Measurements from ENCODE around the gene SLC7A5. TPM values are rescaled to one million over a fixed set of nuclear protein-coding genes. Genes with fewer than 3 reads are reported as not detected.
"Not testable (repeated sequence)": the region's sequence is repeated elsewhere in the genome, so short reads cannot be mapped to it uniquely, and the experiment has no call there.

Gene SLC7A5
- total RNA-seq, 1 donor from 2014 or later: 110 TPM

DNA sequence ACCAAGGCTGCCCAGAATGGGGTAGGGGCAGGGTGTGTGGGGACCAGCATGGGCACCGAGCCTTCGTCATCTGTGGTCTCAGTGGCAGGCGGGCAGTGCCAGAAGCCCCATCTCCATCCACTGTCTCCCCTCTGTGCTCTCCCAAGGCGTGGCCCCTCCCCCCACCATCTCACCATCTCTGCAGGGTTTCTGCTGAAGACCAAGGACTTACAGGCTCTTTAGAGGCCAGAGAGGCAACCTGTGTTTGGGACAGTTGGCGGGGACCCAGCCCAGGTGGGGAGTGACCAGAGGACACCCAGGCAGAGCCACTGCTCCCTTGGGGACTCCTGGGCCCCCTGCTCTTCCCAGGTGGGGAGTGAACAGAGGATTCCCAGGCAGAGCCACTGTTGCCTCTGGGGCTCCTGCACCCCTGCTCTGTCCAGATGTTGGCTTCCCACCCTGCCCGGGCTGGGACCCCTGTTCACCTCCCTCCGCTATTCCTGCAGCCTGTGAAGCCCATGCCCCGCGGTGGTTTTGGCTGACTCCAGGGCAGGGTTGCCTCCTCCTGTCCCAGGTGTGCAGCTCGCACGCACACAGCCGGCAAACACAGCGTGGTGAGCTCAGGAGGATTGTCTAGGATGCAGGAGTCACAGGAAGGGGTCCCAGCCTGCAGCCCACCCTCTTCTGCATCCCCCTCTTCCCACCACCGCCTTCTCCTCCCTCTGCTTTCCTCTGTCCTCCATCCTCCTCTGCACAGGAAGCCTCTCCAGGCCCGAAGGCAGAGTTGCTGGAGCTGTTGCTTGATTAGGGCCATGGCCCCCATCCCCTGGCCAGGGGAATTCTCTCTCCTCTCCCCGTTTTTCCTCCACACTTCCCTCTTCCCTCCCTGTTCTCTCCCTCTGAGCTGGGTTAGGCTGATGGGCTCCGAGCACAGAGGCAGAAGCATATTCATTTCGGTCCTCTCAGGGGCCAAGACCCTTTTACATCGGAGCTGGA is 45.0 kb downstream of the SLC7A5 start:
- intact Hi-C loops (cut with micrococcal nuclease): no loop called here

DNA sequence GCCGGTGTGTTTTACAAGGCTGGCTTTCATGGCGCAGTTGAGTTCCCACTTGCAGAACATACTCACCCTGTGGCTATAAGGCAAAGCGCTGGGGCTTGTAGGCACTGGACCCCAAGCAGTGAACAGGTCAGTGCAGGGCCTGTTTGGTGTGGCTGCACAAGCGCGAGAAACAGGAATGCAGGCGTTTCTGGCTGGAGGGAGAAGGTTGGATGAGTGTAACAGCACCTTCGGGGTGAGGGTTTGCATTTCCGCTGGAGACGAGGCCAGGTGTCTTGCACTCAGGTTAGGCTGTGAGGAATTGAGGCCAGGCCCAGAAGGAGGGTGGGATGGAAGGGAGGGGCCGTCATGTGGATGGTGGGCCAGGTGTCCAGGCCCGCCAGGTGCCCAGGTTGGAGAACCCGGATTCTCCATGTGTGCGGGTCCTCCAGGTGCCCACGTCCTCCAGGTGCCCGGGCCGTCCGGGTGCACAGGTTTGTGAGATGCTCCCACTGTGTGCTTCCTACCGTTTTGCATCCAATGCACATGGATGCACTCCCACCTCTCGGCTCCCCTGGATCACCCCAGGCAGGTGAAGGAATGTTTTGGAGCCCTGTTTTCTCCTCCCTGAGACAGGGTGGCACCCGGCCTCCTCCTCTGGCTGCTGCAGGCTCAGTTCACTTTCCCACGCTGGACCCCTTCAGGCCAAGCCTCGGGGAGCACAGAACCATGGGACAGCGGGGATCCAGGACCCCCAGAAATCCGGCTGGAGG is 46.0 kb downstream of the SLC7A5 start:
- intact Hi-C loops (cut with micrococcal nuclease): no loop called here

DNA sequence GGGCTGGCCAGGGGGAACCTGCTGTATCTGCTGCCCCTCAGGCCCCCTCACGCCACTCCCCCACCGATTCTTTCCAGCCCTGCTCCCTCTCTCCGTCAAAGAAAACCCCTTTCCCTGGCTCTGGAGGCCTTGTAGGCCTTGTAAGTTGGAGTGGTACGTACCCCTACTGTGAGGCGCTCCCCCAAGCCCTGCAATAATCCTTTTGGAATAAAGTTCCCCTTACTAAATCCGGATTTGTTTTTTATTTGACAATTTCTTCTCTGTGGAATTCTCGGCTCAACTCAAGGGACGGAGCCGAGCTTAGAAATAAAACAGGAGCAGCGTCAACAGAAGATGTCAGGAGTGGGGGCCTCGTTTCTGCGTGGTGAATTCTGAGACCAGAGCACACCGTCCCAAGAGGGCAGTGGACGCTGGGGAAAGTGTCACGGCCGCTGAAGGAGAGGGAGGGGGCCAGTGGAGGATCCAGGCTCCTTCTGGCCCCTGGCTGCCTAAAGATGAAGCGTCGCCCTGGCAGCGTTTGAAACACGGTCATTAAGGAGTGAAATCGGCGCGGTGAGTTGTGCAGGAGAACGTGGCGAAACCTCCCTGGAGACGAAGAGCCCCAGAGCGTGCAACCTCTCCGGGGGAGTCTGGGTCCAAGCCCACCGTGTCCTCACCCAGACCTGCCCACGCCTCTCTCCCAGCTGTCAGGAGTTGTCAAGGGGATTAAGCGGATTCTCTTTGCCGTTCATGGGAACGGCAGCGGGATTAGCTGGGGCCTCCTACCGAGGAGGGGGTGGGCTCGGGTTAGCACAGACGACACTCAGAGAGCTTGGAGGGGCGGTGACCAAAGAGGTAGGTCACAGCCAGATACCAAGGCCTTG is 47.0 kb downstream of the SLC7A5 start:
- intact Hi-C loops (cut with micrococcal nuclease): no loop called here

DNA sequence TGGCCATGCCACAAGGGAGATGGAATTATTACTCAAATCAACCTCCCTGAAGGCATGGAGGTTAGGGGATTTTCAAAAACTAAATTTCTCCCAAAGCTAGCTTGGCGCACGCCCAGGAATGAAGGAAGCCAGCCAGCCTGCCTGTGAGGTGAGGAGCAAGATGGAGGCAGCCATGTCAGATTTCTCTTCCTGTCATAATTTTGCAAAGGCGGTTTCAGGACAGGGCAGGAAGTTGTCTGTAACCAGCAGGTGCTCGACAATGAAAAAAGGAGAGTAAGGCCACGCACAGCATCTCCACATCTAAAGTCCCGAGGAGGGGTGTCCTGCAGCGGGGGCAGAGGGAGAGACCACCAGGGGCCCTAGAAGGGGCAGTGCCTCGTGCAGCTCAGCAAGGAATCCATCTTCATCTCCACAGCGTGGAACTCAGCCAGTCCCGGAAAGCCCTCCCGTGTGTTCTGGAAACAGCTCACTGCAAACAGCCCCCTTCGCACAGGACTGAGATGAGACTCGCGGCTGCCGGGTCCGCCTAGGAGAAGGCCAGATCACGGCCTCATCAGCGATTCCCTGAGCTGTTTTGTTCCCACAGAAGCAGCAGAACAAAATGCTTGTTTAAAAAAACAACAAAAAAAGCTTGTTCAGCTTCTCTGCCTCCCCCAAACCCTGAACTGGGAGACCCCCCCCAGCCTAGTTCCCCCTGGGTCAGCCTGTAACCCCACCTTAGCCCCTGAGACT is 47.8 kb downstream of the SLC7A5 start:
- intact Hi-C loops (cut with micrococcal nuclease): no loop called here

DNA sequence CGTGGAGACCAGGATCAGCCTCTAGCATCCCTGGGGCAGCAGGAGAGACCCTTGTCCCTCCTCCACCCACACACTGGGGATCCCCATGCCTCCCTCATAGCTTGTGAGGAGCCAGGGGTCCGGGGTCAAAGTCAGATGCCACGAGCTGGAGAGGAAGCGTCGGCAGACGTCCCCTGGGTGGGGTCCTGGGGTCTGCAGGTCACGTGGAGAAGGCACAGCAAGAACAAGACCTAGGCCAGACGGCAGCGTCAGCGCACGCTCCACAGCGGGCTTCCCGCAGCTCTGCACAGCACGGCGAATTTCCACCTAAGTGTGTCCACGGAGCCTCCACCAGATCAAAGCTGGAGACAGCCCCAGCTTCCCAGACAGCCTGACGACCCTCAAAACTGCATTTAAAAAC is 49.3 kb downstream of the SLC7A5 start:
- intact Hi-C loops (cut with micrococcal nuclease): no loop called here

DNA sequence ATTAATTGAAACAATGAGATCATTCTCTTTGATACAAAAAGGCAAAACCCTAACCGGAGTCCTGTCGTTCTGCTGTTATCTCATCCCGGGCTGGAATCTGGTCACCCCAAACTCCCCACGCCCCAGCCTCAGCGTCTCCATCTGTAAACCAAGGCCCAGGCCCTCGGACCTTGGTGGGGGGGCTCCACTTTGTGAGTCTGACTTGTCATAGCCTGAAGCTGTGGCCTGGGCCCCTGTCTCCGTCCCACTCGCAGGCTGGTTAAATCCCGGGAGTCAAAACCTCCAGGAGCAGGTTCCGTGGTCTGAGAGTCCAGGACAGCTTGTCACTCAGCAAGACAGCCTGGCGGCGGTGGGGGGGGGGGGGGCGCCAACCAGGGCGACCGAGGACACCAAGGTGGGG is 50.0 kb downstream of the SLC7A5 start:
- intact Hi-C loops (cut with micrococcal nuclease): no loop called here

DNA sequence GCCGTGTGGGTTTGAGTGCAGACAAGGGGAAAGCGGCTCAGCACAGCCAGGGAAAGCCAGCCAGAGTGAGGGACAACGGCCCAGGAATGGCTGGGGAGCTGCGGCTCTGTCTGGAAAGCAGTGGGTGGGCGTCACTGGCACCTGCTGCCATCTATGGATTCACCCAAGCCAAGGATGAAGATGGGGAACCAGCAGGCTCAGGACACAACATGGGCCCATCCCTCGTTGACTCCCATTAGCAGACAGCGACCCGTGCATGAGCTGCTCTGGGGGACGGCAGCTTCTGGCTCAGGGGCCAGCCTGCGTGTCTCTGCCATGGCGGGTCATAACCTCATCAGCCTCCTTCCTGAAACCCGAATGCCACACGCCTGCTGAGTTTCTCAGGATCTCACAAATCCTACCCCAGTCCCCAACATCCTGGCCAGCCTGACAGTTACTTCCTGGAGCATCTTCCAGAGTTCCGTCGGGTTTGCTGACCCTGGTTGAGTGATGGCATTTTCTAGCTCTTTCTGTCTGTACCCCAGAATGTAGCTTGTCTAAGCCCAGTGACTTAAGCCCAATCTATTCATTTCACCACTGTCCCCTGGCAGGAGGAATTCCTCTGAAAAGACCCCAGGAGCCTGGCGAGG is 50.7 kb downstream of the SLC7A5 start:
- intact Hi-C loops (cut with micrococcal nuclease): no loop called here

DNA sequence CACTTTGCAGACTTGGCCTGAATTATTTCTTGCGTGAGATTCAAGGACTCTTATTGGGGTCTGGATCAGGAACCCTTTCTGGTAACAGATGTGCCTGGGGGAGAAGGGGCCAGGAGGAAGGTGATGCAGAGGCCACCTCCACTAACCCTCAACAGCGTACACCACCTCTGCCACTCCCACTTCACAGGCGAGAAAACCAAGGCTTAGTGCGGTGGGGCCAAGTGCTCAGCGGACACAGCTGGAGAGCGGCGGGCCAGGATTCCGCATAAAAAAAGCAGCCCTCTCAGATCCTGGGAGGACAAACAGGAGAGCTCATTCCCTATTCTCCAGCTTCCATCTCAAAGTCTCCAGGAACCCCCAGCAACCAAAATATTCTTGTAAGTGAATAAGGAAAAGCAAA is 51.4 kb downstream of the SLC7A5 start:
- intact Hi-C loops (cut with micrococcal nuclease): no loop called here

DNA sequence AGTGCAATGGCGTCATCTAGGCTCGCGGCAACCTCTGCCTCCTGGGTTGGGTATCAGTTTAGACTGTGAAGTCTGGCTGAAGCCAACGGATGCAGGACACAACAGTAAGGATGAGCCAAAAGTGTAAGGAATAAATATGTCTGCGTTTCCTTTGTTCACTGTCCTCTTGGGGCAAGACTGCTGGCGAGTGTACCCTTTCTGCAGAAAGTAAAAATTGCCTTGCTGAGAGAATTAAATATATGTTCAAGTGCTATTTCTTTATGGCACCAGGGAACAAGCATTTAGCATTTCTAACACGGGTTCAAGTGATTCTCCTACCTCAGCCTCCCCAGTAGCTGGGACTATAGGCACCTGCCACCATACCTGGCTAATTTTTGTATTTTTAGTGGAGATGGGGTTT is 51.9 kb downstream of the SLC7A5 start:
- intact Hi-C loops (cut with micrococcal nuclease): not testable (repeated sequence)

DNA sequence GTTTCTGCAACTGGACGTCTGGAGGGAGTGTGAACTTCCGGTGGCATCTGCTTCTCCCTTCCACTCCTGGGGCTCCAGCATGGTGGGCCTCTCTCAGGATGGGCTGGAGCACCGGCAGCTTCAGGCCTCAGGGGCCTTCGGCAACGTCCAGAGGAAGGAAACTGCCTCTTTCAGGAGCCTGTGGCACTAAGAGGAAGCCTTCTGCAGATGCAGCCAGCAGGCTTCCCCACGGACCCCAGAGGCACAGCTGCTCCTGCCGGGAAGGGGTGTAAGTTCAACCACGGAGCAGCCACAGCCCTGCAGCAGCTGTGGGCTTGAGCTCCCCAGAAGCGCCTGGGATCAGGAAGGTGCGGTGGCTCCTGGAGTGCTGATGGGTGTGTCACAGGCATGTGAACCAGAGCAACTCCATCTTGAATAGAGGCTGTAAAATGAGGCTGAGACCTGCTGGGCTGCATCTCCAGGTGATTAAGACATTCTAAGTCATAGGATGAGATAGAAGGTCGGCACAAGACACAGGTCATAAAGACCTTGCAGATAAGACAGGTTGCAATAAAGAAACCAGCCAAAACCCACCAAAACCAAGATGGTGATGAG is 52.7 kb downstream of the SLC7A5 start:
- intact Hi-C loops (cut with micrococcal nuclease): no loop called here

DNA sequence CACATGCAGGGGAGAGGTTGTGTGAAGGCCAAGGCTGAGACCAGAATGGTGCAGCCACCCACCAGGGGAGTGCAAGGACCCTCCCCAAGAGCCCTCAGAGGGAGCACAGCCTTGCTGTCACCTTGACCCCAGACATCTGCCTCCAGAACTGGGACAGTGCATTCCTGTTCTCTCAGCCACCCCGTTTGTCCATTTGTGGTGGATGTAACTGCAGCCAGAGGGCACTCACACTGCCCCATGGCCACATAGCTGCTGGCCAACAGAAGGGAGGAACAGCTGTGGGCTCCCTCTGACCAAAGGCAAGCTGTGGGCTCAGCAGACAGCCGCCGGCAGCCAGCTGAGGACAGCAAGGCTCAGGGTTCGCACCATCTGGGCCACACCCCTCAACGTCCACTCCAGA is 53.7 kb downstream of the SLC7A5 start:
- intact Hi-C loops (cut with micrococcal nuclease): no loop called here

DNA sequence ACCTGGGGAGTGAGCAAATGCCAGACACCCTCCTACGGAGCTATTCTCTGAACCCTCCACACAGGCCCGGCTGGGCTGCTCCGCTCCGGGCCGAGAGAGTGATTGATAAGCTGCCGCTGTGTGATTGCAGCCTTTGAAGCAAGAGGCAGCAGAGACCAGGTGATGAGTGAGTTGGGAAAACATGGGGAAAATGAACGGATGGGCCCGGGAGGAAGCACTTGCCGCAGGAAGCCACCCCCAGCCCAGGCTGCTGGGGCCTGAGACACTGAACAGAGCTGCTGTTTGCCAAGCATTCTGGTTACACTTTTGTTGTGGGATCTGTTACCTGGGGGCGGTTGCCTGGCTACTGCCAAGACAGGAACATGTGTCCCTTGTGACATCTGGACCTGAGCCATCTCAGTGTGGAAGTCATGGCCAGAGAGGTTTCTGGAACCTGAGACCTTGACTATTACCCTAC is 57.1 kb downstream of the SLC7A5 start:
- intact Hi-C loops (cut with micrococcal nuclease): no loop called here

DNA sequence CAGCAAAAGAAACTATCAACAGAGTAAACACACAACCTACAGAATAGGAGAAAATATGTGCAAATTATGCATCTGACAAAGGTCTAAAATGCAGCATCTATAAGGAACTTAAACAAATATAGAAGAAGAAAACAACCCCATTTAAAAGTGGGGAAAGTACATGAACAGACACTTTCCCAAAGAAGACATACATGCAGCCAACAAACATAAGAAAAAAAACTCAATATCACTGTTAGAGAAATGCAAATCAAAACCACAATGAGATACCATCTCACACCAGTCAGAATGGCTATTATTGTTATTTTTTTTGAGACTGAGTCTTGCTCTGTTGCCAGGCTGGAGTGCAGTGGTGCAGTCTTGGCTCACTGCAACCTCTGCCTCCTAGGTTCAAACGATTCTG is 57.9 kb downstream of the SLC7A5 start:
- intact Hi-C loops (cut with micrococcal nuclease): not testable (repeated sequence)

DNA sequence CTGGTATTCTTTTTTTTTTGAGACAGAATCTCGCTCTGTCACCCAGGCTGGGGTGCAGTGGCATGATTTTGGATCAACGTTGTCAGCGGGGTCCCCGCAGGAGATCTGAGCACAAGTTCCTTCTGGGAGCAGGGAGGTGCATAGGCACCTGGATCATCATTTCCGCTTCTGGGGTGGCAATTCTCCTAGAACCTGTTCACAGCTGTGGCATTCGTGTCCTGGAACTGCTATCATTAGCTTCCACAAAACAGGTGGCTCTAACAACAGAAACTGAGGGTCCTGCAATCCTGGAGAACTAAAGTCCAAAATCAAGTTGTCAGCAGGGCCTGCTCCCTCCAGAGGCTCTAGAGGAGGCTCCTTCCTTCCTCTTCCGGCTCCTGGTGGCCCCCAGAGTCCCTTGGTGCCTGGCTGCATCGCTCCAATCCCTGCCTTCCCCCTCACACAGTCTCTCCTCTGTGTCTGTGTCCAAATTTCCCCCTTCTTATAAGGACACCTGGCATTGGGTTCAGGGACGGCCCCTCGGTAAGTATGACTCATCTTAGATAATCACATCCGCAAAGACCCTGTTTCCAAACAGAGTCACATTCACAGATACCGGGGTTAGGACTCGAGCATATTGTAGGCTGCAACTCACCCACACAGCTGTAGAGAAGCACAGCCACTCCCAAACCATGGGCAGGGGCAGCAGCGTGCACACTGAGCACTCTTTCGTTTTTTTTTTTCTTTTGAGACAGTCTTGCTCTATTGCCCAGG is 60.0 kb downstream of the SLC7A5 start:
- intact Hi-C loops (cut with micrococcal nuclease): no loop called here

DNA sequence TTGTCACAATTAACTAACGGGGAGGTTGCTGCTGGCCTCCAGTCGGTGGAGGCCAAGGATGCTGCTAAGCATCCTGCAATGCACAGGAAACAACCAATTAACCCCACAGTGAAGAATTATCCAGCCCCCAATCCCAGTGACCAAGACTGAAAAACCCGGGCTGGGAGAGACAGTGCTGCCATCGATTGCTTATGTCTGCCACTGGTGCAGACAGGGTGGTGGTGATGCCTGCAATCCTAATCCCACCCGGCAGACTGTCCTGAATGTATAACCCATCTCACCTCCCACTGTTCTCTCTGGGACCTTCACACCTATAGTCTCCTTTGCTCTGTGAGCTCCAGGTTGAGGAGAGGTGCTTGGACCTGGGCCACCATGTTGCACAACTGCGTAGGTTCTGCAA is 61.2 kb downstream of the SLC7A5 start:
- intact Hi-C loops (cut with micrococcal nuclease): no loop called here

DNA sequence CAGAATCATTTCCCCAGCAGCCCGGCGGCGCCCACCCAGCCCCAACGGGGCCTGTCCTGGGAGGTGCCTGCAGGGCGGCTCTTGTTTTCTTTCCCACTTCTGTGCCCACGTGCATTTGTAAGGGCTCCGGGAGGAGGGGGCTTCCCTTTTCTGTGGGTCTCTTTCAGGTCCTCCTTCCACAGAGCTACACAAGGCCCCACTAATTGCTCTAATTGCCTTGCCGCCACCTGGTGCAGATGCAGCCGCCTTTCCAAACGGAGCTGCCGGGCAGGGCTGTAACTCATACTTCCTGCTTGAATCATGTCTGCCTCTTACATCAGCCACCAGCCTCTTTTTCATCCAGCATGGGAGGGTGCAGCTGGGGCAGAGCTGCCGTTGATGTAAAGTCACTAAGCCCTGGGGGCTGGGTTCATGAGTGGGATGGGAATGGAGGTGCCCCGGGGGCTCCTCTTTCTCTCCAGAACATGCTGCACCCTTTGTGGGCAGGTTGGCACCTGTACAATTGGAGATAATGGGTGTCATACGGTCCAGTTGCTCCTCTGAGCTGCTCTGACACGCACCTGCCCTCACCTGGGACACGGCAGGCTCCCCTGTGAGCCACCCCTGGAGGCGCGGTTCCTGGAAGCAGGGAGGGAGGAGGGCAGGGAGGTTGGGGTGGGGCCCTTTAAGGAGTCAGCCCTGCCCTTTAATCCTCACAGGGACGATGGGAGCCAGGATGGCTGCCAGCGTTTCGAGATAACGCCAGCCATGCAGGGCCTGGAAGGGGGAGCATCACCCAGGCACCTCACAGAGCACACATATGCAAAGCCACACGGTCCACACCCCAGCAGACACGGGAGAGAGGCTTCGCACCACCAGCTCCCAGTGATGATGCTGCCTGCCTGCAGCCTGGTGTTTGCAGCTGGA is 62.4 kb downstream of the SLC7A5 start:
- intact Hi-C loops (cut with micrococcal nuclease): no loop called here

DNA sequence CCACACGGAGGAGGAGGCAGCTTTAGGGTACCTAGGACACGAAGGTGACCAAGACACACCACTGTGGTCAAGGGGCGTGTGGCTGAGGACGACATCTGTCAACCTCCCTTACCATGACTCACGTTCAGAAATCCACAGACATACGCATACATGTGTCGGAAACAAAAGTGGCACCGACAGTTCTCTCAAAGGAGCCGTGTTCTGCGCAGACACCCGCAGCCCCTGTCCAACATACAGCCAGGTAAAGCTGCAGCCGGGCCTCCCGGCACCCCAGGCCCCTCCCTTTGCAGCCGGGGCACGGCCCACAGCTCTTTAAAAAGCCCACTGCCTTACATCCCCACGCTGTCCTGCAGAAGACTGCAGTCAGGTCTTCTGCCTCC is 63.1 kb downstream of the SLC7A5 start:
- intact Hi-C loops (cut with micrococcal nuclease): no loop called here

DNA sequence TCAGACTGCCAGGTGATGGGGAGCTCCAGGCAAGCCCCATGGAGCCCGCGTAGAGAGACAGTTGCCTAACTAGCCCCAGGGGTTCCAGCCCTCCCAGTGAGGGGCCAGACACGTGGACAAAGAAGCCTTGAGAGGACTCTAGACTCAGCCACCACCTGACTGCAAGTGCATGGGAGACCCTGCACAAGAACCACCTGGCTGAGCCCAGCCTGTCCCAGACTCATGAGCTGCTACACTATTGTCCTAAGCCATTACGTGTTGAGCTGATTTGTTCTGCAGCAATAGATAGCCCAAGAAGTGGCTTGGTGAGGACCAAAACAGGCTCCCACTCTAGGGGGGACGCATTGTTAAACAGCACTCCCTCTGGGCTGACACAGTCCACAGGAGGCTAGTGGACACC is 65.9 kb downstream of the SLC7A5 start:
- intact Hi-C loops (cut with micrococcal nuclease): no loop called here
